T-helper 17 cell (primary cell): ENCODE data around the gene TRAF2. TPM values are rescaled to one million over a fixed set of nuclear protein-coding genes. Genes with fewer than 3 reads are reported as not detected.

Source experiments
- ATAC-seq: fragments of 150-1000 bp; cut with Tn5 transposase; 2 replicates; pipeline ENCODE4 v1.10.0; 2021; ENCODE audit warnings: mild to moderate bottlenecking, moderate library complexity
- DNase-seq, 3 donors: peaks; one replicate each; pipeline versions ENCODE4 v3.0.0 to v3.0.0-alpha.2; 2020 to 2021
- H3K9me3 ChIP-seq: one replicate; pipeline ENCODE4 v1.7.0; 2013; ENCODE audit warnings: low read length, mild to moderate bottlenecking; ENCODE audit not compliant: control insufficient read depth, poor library complexity, severe bottlenecking
- H3K27ac Mint-ChIP-seq: one replicate; pipeline ENCODE4 v1.8.0; 2022; ENCODE audit warnings: mild to moderate bottlenecking, moderate library complexity, mixed read lengths
- H3K27me3 Mint-ChIP-seq: one replicate; pipeline ENCODE4 v1.8.0; 2022; ENCODE audit warnings: mixed read lengths
- H3K36me3 Mint-ChIP-seq: one replicate; pipeline ENCODE4 v1.8.0; 2022; ENCODE audit warnings: low read depth, mixed read lengths
- H3K4me1 Mint-ChIP-seq: one replicate; pipeline ENCODE4 v1.8.0; 2022; ENCODE audit warnings: mild to moderate bottlenecking, mixed read lengths
- H3K4me3 Mint-ChIP-seq: one replicate; pipeline ENCODE4 v1.8.0; 2022; ENCODE audit warnings: mild to moderate bottlenecking, moderate library complexity, mixed read lengths
- total RNA-seq, 4 donors: library from RNA in 2 of 4; stranded (reverse) in 2 of 4; gene quantifications; one replicate each; pipeline ENCODE4 v1.2.3 and lab custom pipeline; 2022 to 2026

Gene TRAF2
- total RNA-seq, 2 donors from 2014 or later: 20.8 to 21.4 TPM

GRCh38 chr9:136889858-136890257, 3.5 kb downstream of the TRAF2 start:
- H3K9me3 ChIP-seq: no peaks in the 10 kb centered on the region
- Mint-ChIP-seq H3K36me3 (no peaks in the 10 kb centered on the region), H3K4me3 (no peak overlapping the region), H3K27me3 (no peaks in the 10 kb centered on the region), H3K27ac (peak overlapping the region; percentile 9), H3K4me1 (peaks cover 20% of the 10 kb centered on the region)
- no peak for ATAC-seq
- no peak for DNase-seq

DNA sequence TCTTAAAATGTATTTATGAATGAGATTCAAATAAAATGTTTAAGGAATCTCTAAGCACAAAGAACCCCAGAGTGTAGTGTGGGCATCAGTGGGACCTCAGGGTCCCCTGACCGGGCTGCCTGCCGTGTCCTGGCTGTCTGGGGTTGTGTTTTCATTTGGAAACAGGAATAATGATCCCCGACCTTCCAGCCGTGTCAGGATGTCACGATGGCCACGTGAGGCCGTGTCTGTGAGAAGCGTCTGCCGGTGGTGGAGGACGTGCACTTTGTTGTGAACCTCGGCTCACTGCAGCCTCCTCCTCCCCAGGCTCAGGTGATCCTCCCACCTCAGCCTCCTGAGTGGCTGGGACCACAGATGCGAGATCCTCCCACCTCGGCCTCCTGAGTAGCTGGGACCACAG, 4.3 kb downstream of the TRAF2 start:
- H3K9me3 ChIP-seq: no peaks in the 10 kb centered on the region
- H3K27ac Mint-ChIP-seq: no peak overlapping the region
- H3K27me3 Mint-ChIP-seq: no peaks in the 10 kb centered on the region

DNA sequence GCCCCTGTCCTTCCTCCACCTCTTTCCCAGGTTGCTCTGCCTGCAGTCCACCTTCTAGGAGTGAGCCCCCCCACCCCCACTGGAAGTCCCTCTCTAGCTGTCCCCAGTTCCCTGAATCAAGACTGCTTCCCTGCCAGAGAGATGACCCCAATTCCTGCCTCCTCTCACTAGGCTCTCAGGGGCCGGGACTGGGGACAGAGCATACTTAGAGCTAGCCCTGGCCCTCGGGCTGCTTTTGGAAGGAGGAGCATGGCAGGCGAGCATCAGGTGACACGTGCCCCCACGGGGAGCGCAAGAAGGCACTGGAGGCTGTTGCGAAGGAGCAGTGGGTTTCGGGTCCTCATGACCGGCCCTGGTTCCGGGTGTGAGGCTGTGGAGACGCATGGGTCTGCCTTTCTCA, 9.7 kb downstream of the TRAF2 start:
- H3K9me3 ChIP-seq: no peaks in the 10 kb centered on the region
- peaks cover 19% of the 10 kb centered on the region for H3K4me1 Mint-ChIP-seq
- H3K4me3 Mint-ChIP-seq: no peak overlapping the region
- peak overlapping the region; percentile 92 for H3K27ac Mint-ChIP-seq
- no peaks in the 10 kb centered on the region for H3K36me3 Mint-ChIP-seq
- DNase-seq: no peak
- ATAC-seq: no peak
- H3K27me3 Mint-ChIP-seq: no peaks in the 10 kb centered on the region

More for the DNA sequence above, 4.3 kb downstream of the TRAF2 start:
- no peak for DNase-seq
- H3K4me3 Mint-ChIP-seq: no peak overlapping the region
- peaks cover 20% of the 10 kb centered on the region for H3K4me1 Mint-ChIP-seq
- no peaks in the 10 kb centered on the region for H3K36me3 Mint-ChIP-seq
- no peak for ATAC-seq

- Mint-ChIP-seq H3K27ac (peak overlapping the region; percentile 97), H3K36me3 (no peaks in the 10 kb centered on the region), H3K4me3 (no peak overlapping the region), H3K27me3 (no peaks in the 10 kb centered on the region), H3K4me1 (peaks cover 33% of the 10 kb centered on the region)
- no peaks in the 10 kb centered on the region for H3K9me3 ChIP-seq
- DNase-seq (no peak), ATAC-seq (no peak)
Measured at GRCh38 chr9:136898483-136899100, 12.3 kb downstream of the TRAF2 start.

DNA sequence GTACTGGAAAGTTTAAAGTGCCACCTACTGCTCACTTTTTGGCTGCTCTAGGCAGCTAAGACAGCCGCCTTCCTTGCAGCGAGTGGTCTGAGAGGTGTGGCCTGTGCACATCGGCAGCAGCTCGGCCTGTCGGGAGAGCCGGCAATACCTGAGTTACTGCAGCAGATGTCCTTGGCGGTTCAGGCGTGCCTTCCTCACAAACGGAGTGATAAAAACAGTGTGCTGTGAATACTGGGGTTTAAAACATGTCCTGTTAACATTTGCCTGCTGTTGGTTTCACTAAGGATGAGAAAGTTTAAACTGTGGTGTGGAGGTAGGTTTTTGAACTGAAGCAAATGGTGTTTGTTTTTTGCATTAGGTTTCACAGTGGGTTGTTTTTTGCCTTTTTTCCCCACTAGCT, 12.9 kb downstream of the TRAF2 start:
- Mint-ChIP-seq H3K36me3 (no peaks in the 10 kb centered on the region), H3K4me3 (no peak overlapping the region), H3K27ac (peak overlapping the region; percentile 97), H3K4me1 (peaks cover 31% of the 10 kb centered on the region), H3K27me3 (no peaks in the 10 kb centered on the region)
- ATAC-seq (no peak), DNase-seq (no peak)
- H3K9me3 ChIP-seq: no peaks in the 10 kb centered on the region

DNA sequence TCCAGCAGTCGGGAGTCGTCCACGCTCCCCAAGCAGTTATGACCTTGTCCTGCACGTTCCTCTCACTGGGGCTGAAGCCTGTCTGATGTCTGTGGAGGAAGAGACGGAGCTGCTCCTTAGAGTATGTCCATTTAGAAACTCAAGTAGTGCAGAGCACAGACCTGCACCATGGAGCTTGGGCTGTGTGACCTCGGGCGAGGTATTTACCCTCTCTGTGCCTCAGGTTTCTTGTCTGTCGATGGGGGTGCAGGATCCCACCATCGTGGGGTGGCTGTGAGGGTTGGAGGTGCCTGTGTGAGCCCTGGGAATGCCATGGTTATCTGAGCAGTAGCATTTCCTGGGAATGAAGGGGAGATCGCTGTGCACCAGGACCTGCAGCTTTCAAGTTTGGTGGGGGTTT, 14.2 kb downstream of the TRAF2 start:
- Mint-ChIP-seq H3K36me3 (no peaks in the 10 kb centered on the region), H3K4me1 (peaks cover 28% of the 10 kb centered on the region), H3K4me3 (no peak overlapping the region), H3K27ac (peak overlapping the region; percentile 97), H3K27me3 (no peaks in the 10 kb centered on the region)
- no peak for ATAC-seq
- no peak for DNase-seq
- no peaks in the 10 kb centered on the region for H3K9me3 ChIP-seq

DNA sequence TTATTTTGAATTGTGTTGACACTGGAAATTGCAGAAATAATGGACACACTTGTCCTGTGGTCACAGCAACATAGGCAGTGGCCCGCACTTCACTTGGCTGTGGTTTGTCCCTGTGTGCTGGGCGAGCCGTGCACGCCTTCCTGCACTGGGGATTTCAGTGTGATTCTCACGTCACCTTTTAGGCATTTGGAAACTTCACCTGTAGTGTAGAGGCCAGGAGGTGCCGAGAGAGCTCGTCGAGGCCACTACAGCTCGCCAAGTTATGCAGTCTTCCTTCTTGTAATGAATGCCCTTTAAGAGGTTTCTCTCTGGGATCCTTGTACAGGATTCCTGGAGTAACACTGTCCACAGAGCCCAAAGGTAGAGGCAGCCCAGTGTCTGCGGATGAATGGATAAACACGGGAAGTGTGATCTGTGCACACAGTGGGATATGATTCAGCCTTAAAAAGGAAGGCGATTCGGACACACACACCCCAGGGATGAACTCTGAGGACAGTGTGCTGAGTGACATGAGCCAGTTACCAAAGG, 14.7 kb downstream of the TRAF2 start:
- DNase-seq (no peak), ATAC-seq (no peak)
- Mint-ChIP-seq H3K27me3 (no peaks in the 10 kb centered on the region), H3K27ac (peak overlapping the region; percentile 97), H3K4me1 (peaks cover 28% of the 10 kb centered on the region), H3K4me3 (no peak overlapping the region), H3K36me3 (no peaks in the 10 kb centered on the region)
- H3K9me3 ChIP-seq: no peaks in the 10 kb centered on the region

GRCh38 chr9:136901516-136902258, 15.4 kb downstream of the TRAF2 start:
- peak overlapping the region; percentile 97 for H3K27ac Mint-ChIP-seq
- DNase-seq (peak; percentile 52 to 71 (median 57)), ATAC-seq (peak; percentile 62)
- H3K9me3 ChIP-seq: no peaks in the 10 kb centered on the region
- H3K4me1 Mint-ChIP-seq: peaks cover 31% of the 10 kb centered on the region
- peak overlapping the region; percentile 80 for H3K4me3 Mint-ChIP-seq
- no peaks in the 10 kb centered on the region for H3K27me3 Mint-ChIP-seq
- no peaks in the 10 kb centered on the region for H3K36me3 Mint-ChIP-seq

- Mint-ChIP-seq H3K4me1 (peaks cover 32% of the 10 kb centered on the region), H3K36me3 (no peaks in the 10 kb centered on the region), H3K4me3 (peak overlapping the region; percentile 80), H3K27ac (peak overlapping the region; percentile 97), H3K27me3 (no peaks in the 10 kb centered on the region)
- DNase-seq (peak; percentile 72 to 86 (median 77)), ATAC-seq (peak; percentile 93)
- no peaks in the 10 kb centered on the region for H3K9me3 ChIP-seq
Measured at GRCh38 chr9:136902259-136902821, 16.0 kb downstream of the TRAF2 start.

GRCh38 chr9:136903041-136903554, 16.8 kb downstream of the TRAF2 start:
- peak overlapping the region; percentile 45 for H3K4me3 Mint-ChIP-seq
- H3K36me3 Mint-ChIP-seq: no peaks in the 10 kb centered on the region
- H3K27me3 Mint-ChIP-seq: no peaks in the 10 kb centered on the region
- peaks cover 33% of the 10 kb centered on the region for H3K4me1 Mint-ChIP-seq
- no peaks in the 10 kb centered on the region for H3K9me3 ChIP-seq
- DNase-seq (no peak), ATAC-seq (peak; percentile 14)
- H3K27ac Mint-ChIP-seq: peak overlapping the region; percentile 97

DNA sequence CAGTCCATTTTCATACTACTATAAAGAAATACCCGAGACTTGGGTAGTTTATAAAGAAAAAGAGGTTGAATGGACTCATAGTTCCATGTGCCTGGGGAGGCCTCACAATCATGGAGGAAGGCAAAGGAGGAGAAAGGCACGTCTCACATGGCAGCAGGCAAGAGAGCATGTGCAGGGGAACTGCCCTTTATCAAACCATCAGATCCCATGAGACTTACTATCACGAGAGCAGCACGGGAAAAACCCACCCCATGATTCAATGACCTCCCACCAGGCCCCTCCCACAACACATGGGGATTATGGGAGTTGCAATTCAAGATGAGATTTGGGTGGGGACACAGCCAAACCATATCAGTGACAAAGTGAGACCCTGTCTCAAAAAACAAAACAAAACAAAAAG, 19.9 kb downstream of the TRAF2 start:
- H3K4me3 Mint-ChIP-seq: no peak overlapping the region
- H3K27ac Mint-ChIP-seq: peak overlapping the region; percentile 97
- no peak for DNase-seq
- peaks cover 29% of the 10 kb centered on the region for H3K4me1 Mint-ChIP-seq
- no peaks in the 10 kb centered on the region for H3K36me3 Mint-ChIP-seq
- no peaks in the 10 kb centered on the region for H3K9me3 ChIP-seq
- no peak for ATAC-seq
- H3K27me3 Mint-ChIP-seq: no peaks in the 10 kb centered on the region

- H3K4me1 Mint-ChIP-seq: peaks cover 25% of the 10 kb centered on the region
- H3K27ac Mint-ChIP-seq: peak overlapping the region; percentile 97
- ATAC-seq (no peak), DNase-seq (no peak)
- H3K4me3 Mint-ChIP-seq: no peak overlapping the region
- no peaks in the 10 kb centered on the region for H3K27me3 Mint-ChIP-seq
- H3K36me3 Mint-ChIP-seq: no peaks in the 10 kb centered on the region
- no peaks in the 10 kb centered on the region for H3K9me3 ChIP-seq
Measured at GRCh38 chr9:136907011-136907914, 20.9 kb downstream of the TRAF2 start.
